Placental epithelial cell (primary cell): ENCODE measurements around the gene TMPRSS3. TPM values are rescaled to one million over a fixed set of nuclear protein-coding genes. Genes with fewer than 3 reads are reported as not detected.

Source experiments
- small RNA-seq: library from RNA; depleted of rRNA; stranded (forward); fragments of <200 nt; gene quantifications from one replicate; pipeline ENCODE3, GENCODE V24; 2012
- total RNA-seq: library from RNA; depleted of rRNA; stranded (reverse); fragments of >200 nt; gene quantifications from 2 replicates; pipeline ENCODE4 v1.2.3, GENCODE V29; 2012

Gene TMPRSS3
- not detected in 2 replicates for total RNA-seq

GRCh38 chr21:42395905-42396651 lies at the start of gene TMPRSS3:
Gene TMPRSS3 (minus strand): TSS chr21:42396052. CDS start chr21:42395417, 635 bp downstream.

GRCh38 chr21:42403611-42404231 lies 7.9 kb upstream of the TMPRSS3 start, which contains the start of gene UBASH3A:
Gene UBASH3A (plus strand): TSS chr21:42403902. CDS start chr21:42403946, 44 bp downstream.

GRCh38 chr21:42366292-42367010 lies 29.4 kb downstream of the TMPRSS3 start, which contains the start of gene TFF1:
Gene TFF1 (minus strand): TSS chr21:42366535. CDS start chr21:42366495, 40 bp downstream.

GRCh38 chr21:42350927-42351426 lies 44.9 kb downstream of the TMPRSS3 start, which contains the start of gene TFF2:
Gene TFF2 (minus strand): TSS chr21:42350994. CDS start chr21:42350957, 37 bp downstream.

Small RNA genes within 50 kb of the gene (small RNA-seq; reads per million reads assigned to genes)
- gene RNU6-1149P = not detected

Other genes with a start within 250 kb of the TMPRSS3 start
- under 0.01 and 2.8 TPM in 2 replicates for gene ABCG1, start 176.9 kb downstream of the TMPRSS3 start, total RNA-seq
- gene TFF3, start 80.6 kb downstream of the TMPRSS3 start, total RNA-seq = not detected in 2 replicates
- gene TFF2, start 45.1 kb downstream of the TMPRSS3 start, total RNA-seq = not detected in 2 replicates
- gene TFF1, start 29.5 kb downstream of the TMPRSS3 start, total RNA-seq = not detected in 2 replicates
- not detected in 2 replicates for gene UBASH3A, start 7.8 kb upstream of the TMPRSS3 start, total RNA-seq
- 0.39 TPM in 1 of 2 replicates, not detected in the other for gene RSPH1, start 100.2 kb upstream of the TMPRSS3 start, total RNA-seq
- 16.9 and 45.5 TPM in 2 replicates for gene SLC37A1, start 117.8 kb upstream of the TMPRSS3 start, total RNA-seq